DMS 273 (cell line): ENCODE data around the gene EFCAB13.
A peak's percentile ranks its signal among the peaks of the same experiment; 100 is the strongest.
"Not testable (repeated sequence)": the region's sequence is repeated elsewhere in the genome, so short reads cannot be mapped to it uniquely, and the experiment has no call there.

Source experiments
- DNase-seq: peaks from one replicate; lab custom pipeline; 2025; ENCODE audit not compliant: unreplicated experiment; lab: John Stamatoyannopoulos, UW

Gene EFCAB13

GRCh38 chr17:47423406-47424295, 99.9 kb downstream of the EFCAB13 start:
- DNase-seq: peak; percentile 69

DNA sequence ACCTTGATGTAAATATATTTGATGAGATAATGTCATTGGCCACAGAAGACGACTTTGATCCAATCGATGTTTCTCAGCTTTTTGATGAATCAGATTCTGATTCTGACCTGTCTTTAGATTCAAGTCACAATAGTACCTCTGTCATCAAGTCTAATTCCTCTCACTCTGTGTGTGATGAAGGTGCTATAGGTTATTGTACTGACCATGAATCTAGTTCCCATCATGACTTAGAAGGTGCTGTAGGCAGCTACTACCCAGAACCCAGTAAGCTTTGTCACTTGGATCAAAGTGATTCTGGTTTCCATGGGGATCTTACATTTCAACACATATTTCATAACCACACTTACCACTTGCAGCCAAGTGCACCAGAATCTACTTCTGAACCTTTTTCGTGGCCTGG, 101.5 kb downstream of the EFCAB13 start:
- not testable (repeated sequence) for DNase-seq

GRCh38 chr17:47425887-47426635, 102.3 kb downstream of the EFCAB13 start:
- not testable (repeated sequence) for DNase-seq

DNA sequence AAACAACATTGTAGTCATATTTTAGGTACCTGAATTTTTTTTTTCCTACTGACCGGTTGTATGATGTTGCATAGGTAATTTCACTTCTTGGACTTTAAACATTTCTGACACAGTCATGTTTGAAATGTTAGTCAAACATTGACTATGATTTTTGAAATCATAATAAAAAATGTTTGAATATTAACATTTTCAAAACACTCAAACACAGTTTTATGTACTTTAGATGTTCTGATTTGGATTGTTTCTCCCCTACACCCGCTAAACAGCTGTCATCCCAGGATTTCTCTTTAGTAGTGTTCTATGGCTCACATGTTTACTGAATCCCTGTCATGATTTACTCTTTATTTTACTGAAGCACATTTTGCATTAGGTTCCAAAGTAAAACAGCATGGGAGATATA, 104.2 kb downstream of the EFCAB13 start:
- no peak for DNase-seq

DNA sequence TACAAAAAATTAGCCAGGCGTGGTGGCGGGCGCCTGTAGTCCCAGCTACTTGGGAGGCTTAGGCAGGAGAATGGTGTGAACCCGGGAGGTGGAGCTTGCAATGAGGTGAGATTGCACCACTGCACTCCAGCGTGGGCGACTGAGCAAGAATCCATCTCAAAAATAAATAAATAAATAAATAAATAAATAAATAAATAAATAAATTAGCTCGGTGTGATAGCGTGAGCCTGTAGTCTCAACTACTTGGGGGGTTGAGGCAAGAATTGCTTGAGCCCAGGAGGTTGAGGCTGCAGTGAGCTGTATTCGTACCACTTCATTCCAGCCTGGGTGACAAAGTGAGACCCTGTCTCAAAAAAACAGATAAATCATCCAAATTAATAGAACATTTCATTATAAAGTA, 108.5 kb downstream of the EFCAB13 start:
- DNase-seq: not testable (repeated sequence)

DNA sequence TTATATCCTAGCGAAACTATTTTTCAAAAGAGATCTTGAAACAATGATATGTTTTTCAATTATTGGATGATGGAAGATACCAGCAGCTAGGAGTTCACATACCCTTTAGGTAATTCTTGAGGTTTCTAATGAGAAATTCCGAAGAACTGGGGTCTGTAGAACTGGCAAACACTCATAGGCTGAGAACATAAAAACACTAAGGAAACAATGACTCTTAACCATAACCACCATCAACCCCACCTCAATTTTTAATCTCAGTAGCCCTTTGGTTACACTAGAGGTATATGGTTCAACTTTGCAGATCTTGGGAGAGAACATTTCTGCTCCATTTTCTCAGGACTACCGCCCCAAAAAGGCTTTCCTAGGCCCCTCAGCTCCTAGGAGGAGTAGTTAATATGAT, 141.4 kb downstream of the EFCAB13 start:
- no peak for DNase-seq

GRCh38 chr17:47466976-47467375, 143.2 kb downstream of the EFCAB13 start:
- DNase-seq: not testable (repeated sequence)

GRCh38 chr17:47470836-47471235, 147.1 kb downstream of the EFCAB13 start:
- DNase-seq: no peak

DNA sequence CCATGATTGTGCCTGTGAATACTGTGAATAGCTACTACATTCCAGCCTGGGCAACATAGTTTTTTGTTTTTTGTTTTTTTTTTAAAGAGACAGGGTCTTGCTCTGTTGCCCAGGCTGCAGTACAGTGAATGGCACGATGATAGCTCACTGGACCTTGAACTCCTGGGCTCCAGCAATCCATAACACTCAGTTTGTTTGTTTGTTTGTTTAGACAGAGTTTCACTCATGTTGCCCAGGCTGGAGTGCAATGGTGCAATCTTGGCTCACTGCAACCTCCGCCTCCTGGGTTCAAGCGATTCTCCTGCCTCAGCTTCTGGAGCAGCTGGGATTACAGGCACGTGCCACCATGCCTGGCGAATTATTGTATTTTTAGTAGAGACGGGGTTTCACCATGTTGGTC, 148.3 kb downstream of the EFCAB13 start:
- not testable (repeated sequence) for DNase-seq
